ENCODE results near the gene RNF225.

GRCh38 chr19:58400316-58400915 is 5.0 kb downstream of the RNF225 start:
- TF ChIP-seq EZH2 (optimal IDR thresholded peaks at IDR 0.05; ENCODE audit: low read depth, low read length) (no peak), CTCF (IDR thresholded peaks at IDR 0.05; ENCODE audit: low read length) (no peak), EZH2phosphoT487 (IDR thresholded peaks at IDR 0.05; ENCODE audit: low read length) (no peak)
